Epithelial cell of prostate (primary cell): ENCODE data around the gene LRMDA.
A peak's percentile ranks its signal among the peaks of the same experiment; 100 is the strongest.

Experiments used
- DNase-seq: peaks from one replicate; pipeline ENCODE4 v3.0.0-alpha.2; 2011; ENCODE audit warnings: low read depth, low spot score
- H3K27ac ChIP-seq: fragments of 450-650 bp; 2 replicates; pipeline ENCODE4 v1.5.1; 2017; ENCODE audit warnings: mild to moderate bottlenecking

The LRMDA gene

DNA sequence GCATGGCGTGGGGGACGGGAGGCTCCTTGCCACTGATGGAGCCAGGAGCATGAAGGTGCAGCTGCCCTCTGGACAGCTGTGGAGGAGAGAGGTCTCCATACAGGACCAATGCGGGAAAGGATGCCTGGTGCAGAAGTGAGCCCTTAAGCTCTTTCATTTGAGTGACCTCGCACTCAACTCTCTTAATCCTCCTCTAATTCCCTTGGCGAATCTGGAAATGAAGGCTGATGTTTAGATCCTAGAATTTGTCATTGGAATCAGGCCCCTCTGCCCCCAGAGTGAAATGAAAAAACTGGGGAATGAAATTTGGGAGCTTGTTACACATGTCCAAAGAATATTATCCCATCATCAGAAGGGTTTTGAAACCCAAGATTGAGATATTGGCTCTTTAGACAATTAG is 639.5 kb downstream of the LRMDA start:
- H3K27ac ChIP-seq: no peak overlapping the region
- DNase-seq: no peak

- DNase-seq: no peak
- no peak overlapping the region for H3K27ac ChIP-seq
These were observed 640.4 kb downstream of the LRMDA start for GRCh38 chr10:76071653-76072365.

GRCh38 chr10:76072384-76072783 is 641.0 kb downstream of the LRMDA start:
- no peak for DNase-seq
- no peak overlapping the region for H3K27ac ChIP-seq

- no peak for DNase-seq
- H3K27ac ChIP-seq: no peak overlapping the region
These were observed 642.1 kb downstream of the LRMDA start for GRCh38 chr10:76073524-76073923.

- no peak for DNase-seq
These were observed 643.2 kb downstream of the LRMDA start for GRCh38 chr10:76074659-76075058.

GRCh38 chr10:76080451-76080850 is 649.0 kb downstream of the LRMDA start:
- DNase-seq: no peak
- no peak overlapping the region for H3K27ac ChIP-seq

More at GRCh38 chr10:76074659-76075058, 643.2 kb downstream of the LRMDA start:
- H3K27ac ChIP-seq: no peak overlapping the region

DNA sequence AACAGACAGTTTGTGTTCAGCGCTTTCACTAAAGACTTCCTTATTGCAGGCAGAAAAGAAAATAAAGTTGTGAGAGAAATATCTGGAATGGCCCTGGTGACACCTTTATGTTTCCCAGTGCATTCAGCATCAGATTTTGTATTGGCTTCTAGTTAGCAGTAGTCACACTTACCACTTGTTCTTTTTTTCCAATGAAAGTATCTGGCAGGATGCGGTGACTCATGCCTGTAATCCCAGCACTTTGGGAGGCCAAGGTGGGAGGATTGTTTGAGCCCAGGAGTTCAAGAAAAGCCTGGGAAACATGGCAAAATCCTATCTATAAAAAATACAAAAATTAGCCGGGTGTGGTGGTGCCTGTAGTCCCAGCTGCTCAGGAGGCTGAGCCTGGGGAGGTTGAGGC is 649.6 kb downstream of the LRMDA start:
- H3K27ac ChIP-seq: no peak overlapping the region
- no peak for DNase-seq

- H3K27ac ChIP-seq: peak overlapping the region; percentile 32
- peak; percentile 29 for DNase-seq
These were observed 650.8 kb downstream of the LRMDA start for GRCh38 chr10:76082232-76082631.

DNA sequence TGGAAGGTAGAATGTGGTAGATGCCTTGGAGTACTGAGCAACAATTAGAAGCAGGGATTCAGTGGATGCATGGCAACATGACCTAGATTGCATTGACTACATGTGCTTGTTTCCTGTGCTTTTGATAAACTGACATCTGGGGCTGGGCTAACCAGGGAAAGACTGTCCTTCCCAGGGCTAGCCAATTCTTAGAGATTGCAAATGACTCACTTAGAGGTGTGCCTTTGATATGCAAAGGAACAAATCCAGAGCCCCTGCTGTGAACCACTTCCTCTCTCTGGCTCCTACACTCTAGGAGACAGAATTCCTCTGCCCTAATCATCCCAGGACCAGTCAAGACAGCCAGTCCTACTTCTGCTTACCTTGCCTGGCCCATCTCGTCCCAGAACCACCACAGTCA is 651.5 kb downstream of the LRMDA start:
- DNase-seq: no peak
- peak overlapping the region; percentile 32 for H3K27ac ChIP-seq

DNA sequence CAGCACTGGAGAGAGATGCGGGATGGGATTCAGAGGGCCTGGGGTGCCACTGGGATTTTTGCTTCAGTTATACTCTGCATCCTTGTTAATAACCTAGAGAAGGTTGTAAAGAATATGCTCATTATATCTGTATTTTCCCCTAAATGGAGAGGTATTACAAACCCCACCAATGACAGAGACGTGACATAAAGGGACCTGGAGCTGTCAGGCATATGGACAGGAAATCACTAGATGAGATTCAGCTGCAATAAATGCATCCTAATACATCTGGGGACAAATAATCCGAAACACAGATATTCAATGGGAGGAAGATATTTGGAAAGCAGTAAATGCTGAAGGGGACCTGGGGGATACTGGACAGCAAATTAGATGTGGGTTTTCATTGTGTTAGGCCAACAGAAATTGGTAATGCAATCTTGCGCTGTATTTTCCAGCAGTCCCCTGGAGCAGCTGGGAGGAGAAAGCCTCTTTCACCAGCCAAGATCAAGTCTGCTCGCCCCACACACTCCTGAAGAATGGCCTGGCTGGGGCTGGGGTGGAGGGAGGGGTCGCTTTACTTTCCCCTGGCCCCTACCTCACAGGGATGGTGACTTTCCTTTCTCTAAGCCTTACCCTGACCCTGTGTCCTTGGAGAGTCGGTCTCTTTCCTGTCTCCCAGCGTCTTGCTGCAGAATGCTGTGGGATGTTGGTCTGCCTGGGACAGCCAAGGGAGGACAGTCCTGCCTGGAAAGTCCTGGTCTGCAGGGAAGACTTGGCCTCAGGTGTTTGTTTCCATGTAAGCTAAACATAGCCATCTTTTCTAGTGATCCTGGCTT is 653.8 kb downstream of the LRMDA start:
- no peak overlapping the region for H3K27ac ChIP-seq
- DNase-seq: no peak

GRCh38 chr10:76085817-76086167 is 654.4 kb downstream of the LRMDA start:
- DNase-seq: no peak
- no peak overlapping the region for H3K27ac ChIP-seq

- no peak for DNase-seq
- no peak overlapping the region for H3K27ac ChIP-seq
These were observed 654.8 kb downstream of the LRMDA start for GRCh38 chr10:76086170-76086760.

- H3K27ac ChIP-seq: no peak overlapping the region
- no peak for DNase-seq
These were observed 655.6 kb downstream of the LRMDA start for GRCh38 chr10:76086761-76087639.

DNA sequence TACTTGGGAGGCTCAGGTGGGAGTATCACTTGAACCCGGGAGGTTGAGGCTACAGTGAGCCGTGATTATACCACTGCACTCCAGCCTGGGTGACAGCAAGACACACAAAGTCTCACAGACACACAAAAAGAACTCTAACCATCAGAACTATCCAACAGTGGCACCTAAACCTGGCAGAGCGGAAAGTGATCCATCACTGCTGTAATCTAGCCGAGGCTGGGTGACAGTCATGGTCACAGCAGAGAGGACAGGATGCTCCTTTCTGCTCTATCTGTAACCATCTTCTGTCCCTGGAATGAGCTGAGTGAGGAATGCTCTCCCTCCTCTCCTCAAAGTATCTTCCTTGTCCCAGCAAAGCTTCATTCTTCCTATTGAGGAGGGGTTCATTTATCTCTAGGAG is 656.6 kb downstream of the LRMDA start:
- H3K27ac ChIP-seq: no peak overlapping the region
- no peak for DNase-seq

GRCh38 chr10:76088980-76089379 is 657.6 kb downstream of the LRMDA start:
- no peak for DNase-seq
- no peak overlapping the region for H3K27ac ChIP-seq

- H3K27ac ChIP-seq: no peak overlapping the region
- DNase-seq: no peak
These were observed 658.2 kb downstream of the LRMDA start for GRCh38 chr10:76089556-76090180.

GRCh38 chr10:76091926-76092325 is 660.5 kb downstream of the LRMDA start:
- H3K27ac ChIP-seq: no peak overlapping the region
- no peak for DNase-seq

DNA sequence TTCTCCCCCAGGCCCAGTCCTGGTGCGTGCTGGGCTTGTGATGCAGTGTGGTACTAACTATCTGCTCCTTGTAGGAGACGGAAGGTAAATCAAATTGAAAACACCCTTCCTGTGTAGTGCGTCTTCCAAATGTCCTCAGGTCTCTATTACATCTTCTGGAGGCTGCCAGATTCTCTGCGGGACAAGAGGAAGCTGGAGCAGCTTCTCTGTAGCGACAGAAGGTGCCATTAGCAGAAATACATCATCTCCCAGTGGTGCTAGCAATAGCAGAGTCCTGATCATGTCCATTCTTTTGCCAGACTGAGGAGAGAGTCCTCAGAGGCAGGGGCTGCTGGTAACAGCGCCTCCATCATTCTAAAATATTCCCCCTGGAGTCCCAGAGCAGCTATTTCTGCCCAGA is 675.2 kb downstream of the LRMDA start:
- no peak for DNase-seq
- no peak overlapping the region for H3K27ac ChIP-seq

GRCh38 chr10:76108563-76109359 is 677.3 kb downstream of the LRMDA start:
- DNase-seq: no peak
- no peak overlapping the region for H3K27ac ChIP-seq
